C1 segment of cervical spinal cord (tissue), 14 donors: ENCODE data around the gene CERS3.

Experiments used
- DNase-seq, 14 donors: peaks; one replicate each; lab custom pipeline; 2025; lab: John Stamatoyannopoulos, UW

CERS3 gene

DNA sequence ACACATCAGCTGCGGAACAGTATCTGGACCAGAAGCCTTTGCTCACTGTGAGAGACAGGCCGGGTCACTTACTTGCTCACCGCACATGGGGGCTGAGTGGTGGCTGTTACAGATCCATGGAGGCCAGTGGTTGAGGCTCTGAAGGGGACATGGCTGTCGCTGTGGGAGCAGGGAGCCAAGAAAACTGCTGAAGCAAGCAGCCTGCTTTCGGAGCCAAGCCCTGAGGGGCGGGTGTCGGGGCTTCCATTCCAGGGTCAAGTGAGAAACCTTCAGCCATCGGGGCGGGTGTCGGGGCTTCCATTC lies 144.7 kb downstream of the CERS3 start:
- DNase-seq = no peak

DNA sequence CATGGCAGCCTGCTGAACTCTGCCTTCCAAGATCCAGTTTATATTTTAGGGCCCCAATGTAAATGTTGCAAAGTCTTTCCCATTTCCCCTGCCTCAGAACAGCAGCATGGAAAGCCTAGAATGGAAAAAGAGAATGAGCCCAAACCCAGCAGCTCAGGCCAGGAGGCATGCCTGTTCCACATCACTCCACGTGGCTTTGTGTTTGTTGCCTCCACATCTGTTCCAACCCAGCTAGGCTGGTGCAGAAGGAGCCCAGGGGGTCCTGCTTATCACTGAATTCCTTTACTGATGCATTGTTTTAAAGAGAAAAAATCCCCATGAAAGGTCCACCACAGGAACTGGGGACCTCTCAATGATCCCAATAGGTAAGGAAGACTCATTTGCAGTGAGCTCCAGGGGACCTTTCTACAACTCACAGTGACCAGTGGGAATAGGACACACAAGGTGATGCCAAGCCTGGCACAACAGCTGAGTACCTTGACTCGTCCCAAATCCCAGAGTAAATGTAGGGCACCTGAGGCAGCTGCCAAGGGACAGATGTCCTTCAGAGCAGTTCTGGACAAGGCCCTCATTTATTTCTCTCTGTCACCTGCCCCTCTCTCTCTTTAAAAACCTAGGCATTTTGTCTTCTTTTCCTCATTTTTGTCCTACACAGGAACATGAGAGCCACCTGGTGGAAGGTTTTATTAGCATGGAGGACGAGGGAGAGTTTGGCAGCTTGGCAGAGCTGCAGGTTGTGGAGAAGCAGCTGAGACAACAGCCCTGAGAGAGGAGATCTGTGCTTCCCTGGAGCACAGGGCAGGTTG lies 145.2 kb downstream of the CERS3 start:
- DNase-seq = no peak

DNA sequence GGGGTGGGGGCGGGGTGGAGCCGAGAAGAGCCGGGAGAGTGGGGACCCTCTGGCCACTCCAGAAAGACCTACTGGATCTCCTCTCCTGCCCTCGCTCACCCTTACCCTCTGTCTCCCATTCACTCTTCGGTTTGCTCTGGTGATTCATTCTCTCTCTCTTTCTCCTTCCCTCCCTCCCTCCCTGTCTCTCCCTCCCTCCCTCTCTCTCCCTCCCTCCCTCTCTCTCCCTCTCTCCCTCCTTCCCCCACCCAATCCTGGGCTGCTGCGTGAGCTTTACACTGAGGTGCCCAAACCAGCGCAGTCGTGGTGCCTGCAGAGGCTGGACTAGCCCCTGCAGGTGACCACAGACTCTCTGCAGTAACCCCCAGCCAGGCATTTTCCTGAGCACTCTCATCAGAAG lies 154.8 kb downstream of the CERS3 start:
- DNase-seq = no peak

DNA sequence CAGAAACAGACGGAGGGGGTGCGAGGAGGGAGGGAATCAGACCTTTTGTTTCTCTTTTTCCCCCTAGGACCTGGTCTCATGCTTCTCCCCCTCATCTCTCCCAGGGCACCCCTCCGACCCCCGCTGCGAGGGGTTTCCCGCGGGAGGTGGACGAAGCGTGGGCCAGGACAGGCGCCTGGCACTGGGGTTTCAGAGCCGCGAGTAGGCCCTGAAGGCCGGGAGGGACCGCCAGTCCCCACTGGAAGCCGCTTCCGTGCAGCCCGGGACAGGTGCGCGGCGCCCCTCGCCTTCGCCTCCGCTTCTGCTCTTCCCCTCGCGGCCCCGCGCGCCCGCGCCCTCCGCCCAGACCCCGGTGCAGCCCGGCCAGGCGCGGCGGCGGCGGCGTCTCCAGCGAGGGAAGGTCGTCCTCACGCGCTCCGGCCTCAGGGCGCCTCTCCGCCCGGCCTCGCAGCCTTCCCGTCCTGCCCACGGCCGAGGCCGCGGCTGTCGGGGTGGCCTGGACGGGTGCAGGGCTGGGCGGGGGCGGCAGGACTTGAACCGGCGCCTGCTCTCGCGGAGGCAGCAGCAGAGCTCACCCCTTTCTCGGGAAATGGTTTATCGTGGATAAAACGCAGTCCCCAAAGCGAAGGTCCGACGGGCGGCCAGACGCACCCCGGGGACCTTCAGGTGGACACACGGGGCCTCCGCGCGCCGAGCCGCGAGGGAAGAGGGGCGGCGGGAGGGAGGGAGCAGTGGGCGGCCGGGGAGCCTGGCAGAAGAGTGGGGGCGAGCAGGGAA lies 155.4 kb downstream of the CERS3 start:
- DNase-seq = no peak

DNA sequence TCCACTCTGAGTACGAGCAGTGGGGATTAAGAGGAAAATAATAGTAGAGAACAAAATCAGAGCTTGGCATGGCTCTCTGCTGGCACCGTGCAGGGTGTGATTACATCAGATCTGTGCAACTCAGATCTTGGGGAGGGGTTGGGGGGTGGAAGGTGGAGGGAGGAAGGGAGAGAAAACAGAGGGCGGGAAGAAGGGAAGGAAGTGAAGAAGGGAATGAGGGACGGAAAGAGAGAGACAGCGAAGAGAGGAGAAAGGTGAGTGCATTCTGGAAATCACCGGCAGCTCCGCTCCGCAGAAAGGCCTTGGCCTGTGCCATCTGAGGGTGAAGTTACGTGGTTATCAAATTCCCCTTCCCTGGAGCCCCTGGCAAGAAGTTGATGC lies 156.0 kb downstream of the CERS3 start:
- no peak for DNase-seq

DNA sequence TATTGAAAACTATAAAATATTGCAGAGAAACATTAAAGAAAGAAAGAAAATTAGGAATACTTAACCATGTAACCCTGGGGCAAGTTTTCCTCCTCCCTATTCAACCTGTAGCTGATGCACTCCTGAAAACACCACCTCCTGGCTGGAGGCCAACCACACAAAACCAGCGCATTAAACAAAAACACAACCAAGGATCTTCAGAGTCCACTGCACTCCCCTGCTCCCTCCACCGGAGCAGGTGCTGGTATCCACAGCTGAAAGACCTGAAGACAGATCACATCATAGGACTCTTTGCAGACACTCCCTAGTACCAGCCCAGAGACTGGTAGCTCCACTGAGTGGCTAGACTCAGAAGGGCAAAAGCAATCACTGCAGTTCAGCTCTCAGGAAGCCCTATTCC lies 173.4 kb downstream of the CERS3 start:
- DNase-seq = no peak

GRCh38 chr15:100353449-100353848 lies 175.3 kb downstream of the CERS3 start:
- DNase-seq = no peak

GRCh38 chr15:100350434-100351226 lies 178.1 kb downstream of the CERS3 start:
- DNase-seq = no peak
